HG02884 (cell line): ENCODE data around the gene SORCS3.

Experiments used
- ATAC-seq: cut with Tn5 transposase; IDR thresholded peaks from one replicate; pipeline ENCODE4 v1.9.1; 2021; ENCODE audit warnings: mild to moderate bottlenecking, moderate library complexity; ENCODE audit not compliant: unreplicated experiment

SORCS3 gene

DNA sequence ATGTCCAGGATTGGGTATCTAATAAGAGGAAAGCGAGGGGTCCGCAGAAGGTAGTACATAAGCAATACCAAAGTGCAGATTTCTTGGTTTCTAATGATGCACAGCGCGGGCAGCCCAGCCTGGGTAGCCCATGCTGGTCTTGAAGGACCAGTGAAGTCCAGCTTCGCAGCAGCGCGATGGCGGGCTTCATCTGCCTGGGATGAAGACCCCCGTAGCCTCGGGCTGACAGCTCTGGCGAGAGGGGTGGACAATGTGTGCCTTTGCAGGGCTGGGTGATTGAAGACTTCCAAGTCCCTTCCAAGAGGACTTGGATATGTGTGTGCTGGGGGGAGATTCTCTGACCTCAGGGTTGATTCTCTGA is 2.2 kb downstream of the SORCS3 start:
- no peak for ATAC-seq

DNA sequence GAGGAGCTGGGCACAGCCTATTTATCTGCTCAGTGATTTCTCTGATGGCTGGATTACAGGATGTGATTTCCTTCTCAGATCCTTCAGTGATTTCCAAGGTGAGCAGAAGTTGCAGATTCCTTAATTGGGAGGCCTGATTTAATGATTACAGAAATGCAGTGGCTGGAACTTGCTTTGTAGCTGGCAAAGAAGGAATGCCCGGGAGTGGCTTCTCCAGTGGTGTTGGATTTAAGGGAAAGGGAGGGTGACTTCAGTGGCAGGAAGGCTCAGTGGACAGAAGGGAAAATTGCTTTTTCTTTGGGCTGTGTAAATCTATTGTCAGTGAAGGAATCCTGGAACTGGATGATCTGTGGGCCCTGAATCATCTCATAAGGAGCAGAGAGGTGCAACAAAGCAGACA is 5.1 kb downstream of the SORCS3 start:
- ATAC-seq = no peak

DNA sequence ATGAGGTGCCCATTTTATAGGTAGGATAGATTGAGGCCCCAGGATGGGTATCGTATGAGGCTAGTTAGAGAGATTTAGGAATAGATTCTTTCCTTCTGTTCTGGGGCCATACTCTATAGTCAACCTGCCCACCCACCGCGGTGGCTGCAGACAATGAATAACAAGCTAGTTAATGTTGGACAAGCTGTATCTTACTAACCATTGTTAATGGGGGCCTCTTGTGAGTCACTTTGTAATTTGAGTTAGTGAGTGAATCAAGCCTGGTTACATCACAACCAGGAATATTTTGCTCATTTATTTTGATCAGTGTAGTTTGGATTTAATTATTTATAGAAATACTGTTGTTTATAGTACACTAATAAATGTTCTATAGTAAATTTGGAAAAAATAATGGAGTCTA is 7.3 kb downstream of the SORCS3 start:
- no peak for ATAC-seq

DNA sequence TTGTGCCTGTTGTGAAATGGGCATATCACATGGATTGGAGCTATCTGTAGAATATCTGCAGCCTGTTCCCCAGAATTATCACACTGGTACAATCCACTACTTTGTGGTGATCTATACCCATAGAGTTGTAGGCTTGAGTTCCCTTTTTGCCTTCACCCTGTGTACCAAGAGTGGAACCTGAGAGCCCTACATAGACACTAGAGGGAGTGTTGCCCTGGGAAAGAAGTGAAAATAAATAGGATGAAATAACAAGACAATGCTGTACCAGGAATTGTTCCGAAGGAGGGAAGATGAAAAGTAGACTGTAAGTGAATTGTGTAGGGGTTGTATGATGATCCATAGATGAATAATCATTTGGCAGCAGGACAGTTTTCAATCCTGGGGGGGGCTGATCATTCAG is 9.0 kb downstream of the SORCS3 start:
- ATAC-seq = no peak

DNA sequence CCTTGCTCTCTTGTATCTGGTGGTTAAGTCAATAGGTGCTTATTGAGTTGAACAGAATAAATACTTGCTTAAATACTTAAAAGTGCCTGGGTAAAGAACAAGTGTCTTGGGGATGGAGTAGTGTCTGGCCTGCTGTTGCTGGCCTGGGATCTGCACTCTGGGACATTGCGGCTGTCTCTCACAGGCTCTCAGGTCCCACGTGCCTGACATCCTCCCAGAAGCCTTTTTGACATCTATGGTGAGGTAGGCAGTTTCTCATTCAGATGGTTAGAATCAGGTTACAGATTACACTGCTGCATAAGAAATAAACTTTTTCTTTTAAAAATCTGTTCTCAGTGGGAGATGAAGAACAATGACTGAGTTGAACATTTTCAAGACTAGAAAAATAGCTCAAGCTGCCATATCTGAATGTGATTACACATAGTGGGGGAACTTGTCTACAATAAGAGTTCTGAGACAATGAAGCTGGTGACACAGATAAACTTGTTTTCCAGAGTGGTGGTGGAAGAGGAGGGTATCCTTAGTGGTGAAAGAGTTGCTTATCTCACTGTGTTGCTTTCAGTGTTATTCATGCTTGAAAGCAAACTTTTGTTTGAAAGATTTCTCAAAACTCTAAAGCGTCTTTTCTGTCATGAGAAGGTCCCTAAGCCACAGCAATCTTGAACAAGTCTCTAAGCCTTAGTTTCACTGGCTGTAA is 9.7 kb downstream of the SORCS3 start:
- ATAC-seq = no peak

DNA sequence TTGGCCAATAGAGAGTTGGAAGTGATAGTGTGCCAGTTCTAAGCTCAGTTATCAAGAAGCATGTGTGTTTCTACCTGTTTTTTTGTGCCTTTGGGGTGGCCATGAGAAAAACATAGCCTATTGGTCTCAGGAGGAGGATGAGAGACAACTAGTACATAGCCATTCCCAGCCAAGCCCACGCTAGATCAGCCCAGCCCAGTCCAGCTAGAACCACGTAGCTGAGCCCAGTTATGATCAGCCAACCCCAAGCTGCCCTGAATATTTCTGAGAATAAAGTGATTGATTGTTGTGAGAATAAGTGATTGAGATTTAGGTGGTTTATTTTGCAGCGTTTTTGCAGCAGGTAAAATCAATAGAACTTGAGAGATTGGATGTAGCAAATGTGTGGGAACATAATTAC is 15.9 kb downstream of the SORCS3 start:
- ATAC-seq = no peak

DNA sequence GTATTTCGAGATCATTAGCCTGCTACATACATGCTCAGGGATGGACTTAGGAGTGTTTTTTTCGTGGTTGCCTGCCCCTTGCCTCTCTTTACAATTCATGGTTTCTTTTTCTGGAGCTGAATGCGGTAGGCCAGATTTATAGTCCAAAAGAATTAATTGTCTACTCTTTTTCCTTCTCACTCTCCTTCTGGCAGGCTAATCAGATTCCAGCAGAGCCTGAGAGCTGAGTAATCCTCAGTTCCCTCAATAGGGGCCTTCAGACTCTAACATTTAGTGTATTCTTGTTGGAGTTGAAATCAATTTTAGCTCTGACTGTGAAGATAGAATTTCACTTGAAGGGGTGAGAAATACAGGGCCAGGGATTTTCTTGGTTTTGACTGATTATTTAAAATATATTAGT is 16.4 kb downstream of the SORCS3 start:
- ATAC-seq = no peak

DNA sequence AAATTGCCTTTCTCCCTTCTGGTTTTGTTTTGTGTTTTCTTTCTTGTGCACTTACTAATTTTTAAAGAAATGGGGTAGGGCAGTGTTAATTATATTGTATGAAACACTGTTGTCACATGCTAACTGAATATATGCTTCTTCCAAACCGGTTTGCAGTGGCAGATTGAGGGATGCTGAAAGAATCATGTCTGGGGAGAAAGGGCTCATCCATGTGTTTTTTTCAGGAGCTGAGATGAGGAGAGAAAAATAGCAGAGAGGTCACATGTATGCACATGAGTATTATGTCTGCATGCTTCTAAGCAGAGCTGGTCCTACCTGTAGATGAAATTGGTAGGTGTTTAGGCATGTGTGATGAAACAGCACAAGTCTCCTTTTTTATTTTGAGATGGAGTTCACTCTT is 17.0 kb downstream of the SORCS3 start:
- ATAC-seq = no peak

DNA sequence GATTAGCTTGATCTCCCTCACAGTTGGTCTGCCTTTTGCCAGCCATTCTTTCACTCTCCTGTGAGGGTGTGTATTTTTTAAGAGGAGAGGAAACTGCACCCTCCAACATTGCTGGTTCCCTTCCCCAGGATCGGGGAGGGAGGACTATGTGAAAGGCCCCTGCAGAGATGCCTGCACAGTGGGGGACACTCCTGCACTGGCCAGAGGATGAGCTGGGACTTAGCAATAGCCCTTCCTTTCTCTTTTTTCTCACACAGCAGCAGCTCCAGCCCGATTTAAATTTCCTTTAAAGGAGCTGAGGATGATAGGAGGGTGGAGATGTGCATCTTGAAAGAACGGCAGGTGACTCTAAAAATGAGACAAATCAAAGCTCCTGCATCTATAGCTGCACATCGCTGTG is 18.7 kb downstream of the SORCS3 start:
- no peak for ATAC-seq

DNA sequence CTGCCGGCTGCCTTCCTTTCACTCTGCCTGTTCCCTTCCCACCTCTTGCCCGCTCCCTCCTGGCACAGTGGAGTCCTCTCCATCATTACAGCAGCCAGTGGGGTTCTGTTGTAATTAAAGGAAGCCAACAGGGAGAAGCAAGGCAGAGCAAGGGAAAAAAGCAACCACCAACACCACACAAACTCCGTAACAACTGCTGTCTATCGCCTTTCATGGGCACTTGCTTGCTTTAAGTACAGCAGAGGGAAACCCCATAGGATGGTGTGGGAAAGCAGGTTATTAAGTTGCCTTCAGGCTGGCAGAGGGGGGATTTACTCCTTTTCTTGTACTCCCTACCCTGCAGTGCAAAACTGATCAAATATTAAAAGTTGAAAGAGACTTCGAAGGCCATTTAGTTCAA is 22.0 kb downstream of the SORCS3 start:
- ATAC-seq = no peak

DNA sequence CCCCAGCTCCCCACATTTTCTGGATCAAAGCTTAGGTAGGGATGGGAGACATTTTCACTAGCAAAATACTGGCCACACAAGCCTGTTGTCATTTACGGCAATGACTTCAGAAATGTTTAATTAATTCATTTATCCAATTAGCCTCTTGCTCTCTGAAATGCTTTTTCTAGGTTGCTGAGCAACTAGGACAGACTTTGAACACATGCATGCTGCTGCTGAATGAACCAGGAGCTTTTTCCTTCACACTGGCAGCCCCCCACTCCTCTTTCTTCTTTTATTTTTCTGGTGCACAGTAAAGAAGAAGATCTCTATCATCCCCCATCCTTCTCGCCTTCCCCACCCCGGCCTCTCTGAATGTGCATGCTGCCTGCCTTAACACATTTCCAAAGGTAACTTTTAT is 22.5 kb downstream of the SORCS3 start:
- no peak for ATAC-seq

DNA sequence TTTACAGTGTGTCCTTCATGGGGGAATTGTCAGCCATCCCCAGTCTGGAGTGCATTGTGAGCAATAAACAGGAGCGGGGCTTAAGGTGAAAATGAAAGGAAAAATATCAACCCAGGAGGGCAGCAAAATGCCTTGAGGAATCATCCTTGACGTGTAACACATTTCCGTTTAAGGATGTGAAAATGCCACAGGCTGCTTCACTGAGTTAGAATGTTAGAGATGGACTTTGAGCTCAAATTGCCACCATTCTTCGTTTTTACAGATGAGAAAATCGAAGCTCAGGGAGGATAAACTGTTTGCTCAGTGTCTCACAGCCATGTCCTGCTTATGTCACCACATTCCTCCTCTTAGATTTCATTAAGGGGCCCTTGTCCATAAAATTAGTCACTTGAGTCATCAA is 23.1 kb downstream of the SORCS3 start:
- no peak for ATAC-seq

DNA sequence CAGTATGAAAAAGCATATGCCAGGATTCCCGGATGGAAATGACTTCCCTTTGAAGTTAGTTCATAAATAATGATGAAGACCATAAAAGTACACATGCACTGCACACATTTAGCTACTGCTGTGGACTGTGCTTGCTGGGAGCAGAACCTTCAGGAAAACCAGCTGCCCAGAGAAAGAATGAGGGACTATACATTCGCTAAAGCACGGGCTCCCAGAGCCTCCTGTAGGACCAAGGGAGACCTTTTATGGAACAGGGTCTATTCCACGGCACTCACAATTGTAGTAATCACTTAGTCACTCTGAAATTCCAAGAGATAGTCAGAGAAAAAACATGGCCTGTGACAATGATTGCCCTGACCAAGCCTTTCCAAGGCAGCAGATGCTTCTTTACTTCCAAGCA is 24.1 kb downstream of the SORCS3 start:
- no peak for ATAC-seq

DNA sequence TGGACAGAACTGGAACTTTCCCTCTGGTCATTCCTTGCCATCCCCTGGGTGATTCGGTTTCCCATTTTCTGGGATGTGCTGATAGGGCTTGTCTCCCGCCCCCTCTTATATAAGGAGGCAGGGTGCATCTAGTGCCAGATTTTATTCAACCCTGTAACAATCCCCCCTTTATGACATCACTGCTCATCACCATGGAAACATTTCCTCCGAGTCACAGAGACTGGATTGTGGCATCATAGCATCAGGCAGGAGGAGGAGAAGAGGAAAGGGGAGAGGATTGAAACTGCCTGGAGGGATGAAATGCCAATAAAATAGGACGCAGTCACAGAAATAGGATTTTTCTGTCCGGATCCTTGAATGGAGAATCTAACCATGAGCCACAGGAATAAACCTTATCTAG is 25.0 kb downstream of the SORCS3 start:
- ATAC-seq = no peak

DNA sequence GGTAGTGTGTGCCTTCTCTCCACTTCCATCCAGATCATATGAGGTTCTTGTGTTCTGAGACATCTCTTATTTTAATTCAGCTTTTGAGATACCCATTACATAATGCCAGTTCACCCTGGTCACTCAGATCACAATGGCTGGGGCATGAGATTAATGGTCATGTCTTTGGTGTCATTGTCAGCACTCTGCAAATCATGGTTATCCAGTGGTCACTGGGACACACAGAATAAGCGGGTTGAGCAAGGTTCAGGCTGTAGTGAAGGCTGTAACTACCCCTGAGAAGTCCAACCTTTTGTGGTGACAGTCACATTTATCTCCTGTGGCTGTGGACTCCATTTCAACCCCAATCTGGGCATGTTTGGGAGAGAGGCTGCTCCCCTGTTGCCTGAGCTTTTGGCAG is 35.8 kb downstream of the SORCS3 start:
- no peak for ATAC-seq

DNA sequence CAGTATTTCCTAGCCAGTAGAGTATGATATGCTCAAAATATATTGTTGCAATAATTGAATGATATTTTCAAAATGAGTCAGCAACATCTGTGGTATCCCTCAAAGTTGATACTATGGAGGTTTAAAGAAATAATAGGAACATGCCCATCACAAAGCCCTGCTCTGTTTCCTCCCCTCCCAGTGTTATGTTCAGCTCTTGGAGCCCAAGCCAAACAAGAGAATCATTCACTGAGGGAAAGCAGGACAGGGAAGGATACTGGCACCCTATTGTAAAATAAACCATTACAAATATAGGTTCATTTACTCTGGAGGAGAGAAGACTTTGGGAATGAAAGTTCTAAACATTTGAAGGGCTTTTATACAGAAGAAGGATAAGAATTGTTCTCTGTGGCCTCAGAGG is 37.6 kb downstream of the SORCS3 start:
- ATAC-seq = no peak

DNA sequence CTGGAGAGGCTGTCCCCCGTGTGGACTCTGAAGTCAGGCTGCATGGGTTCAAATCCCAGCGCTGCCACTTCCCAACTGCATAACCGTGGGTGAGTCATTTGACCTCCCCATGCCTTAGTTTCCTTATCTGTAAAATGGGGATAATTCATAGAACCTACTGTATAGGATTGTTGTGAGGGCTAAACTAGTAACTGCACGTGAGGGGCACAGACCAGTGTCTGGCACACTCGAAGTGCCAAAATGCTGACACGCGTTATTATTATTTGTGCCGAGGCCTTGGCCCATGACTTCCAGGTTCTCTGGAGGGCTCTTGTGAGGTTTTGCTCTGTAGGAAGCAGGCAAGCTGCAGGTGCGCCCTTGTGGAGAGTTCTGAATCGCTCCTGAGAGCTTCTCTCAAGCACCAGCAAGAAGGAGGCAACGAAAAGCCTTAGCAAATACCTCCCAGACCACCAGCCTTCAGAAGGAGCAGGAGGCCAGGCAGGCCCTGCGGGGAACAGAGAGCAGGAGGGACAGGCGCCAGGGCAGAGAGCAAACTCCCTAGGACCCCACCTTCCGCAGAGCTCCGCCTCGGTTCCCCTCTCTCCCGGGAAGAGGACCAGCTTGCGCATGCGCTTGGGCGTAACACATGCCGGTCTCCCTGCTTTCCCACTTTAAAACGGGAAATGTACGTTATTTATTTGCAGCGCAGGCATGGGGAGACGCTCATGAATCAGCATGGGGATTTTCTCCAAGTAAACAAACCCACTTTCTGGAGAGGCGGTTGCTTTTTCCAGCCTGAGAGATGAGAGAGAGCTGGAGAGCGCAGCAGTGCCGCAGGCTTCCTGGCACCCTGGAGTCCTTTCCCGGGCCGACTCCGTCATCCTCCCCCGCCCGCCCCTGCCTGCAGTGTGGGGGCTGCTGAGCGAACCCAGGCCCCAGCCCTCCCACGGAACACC is 39.6 kb downstream of the SORCS3 start:
- ATAC-seq = no peak

DNA sequence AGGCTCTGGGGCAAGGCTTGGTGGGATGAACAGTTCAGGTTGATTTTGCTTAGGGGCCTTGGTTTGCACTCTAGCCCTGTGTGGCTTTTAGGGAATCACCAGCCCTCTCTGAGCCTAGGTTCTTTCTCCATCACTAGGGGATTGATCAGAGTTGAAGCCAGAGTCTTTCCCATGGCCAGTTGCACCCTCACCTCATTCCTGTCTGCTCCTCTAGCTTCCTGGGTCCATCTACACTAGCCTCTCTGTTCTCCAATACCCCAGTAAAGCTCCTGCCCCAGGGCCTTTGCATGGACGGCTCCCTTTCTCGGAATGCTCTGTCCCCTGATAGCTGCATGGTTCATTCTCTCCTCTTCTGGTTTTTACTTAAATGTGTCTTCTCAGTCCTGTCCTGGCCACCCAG is 40.4 kb downstream of the SORCS3 start:
- ATAC-seq = no peak

DNA sequence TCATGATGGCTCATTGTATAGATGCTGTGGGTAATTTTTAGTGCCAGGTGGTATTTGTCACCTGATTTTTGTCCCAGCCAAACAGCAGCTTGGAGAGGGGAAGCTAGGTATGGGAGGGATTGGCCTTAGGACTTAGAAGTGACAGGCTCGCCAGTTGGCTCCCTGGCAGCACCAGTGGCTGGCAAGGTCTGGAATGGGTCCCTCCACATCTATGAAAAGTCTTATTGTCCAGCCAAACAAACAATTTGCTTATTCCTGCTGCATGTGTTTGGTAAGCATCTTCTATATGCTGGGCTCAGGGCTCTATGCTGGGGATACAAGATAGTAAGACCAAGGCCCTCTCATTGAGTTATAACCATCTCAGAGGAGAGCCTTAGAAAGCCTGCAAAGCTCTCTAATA is 42.5 kb downstream of the SORCS3 start:
- no peak for ATAC-seq

DNA sequence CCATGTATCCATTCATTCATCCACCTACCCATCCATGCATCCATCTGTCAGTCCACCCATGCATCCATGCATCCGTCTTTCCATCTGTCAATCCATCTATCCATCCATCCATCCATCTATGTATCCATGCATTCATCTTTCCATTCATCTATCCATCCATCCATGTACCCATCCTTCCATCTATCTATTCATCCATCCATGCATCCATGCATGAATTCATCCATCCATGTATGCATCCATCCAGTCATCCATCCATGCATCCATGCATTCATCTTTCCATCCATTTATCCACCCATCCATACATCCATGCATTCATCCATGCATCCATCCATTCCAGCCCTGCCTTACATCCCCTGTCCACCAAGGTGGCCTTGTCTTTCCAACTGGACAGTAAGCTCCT is 45.7 kb downstream of the SORCS3 start:
- ATAC-seq = no peak

DNA sequence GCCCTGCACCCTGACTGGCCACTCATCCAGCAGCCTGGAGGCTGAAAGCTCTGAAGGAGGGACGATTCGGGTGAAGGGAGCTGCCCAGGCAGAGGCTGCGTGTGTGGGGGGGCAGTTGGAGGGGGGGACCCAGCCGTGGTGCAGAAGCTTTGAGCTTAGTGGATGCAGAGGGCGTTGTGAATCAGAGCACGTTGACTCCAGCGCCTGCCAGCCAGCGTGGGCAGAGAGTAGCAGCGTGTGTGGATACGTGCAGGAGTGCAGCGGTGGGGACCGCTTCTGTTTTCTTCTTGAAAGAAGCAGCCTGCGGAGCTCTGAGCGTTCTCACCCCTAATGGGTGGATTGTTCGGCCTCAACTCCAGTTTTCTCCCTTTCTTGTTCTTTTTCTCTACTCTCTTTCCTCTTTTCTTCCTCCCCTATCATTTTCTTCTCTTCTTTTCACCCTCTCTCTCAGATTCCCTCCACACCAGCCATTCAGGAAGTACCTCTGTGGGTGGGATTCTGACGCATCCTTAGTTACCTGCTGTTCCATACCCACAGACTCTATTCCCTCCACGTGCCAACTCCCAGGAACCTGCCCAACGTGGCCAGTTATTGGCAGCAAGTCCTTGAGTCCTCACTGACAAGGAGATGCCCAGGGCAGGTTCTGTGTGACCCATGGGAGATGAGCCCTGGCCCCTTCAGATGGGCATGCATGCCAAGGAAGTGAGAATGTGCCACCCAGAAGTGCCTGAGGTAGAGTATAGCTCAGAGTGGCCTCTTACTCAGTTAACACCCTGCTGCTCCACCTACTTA is 47.4 kb downstream of the SORCS3 start:
- no peak for ATAC-seq

DNA sequence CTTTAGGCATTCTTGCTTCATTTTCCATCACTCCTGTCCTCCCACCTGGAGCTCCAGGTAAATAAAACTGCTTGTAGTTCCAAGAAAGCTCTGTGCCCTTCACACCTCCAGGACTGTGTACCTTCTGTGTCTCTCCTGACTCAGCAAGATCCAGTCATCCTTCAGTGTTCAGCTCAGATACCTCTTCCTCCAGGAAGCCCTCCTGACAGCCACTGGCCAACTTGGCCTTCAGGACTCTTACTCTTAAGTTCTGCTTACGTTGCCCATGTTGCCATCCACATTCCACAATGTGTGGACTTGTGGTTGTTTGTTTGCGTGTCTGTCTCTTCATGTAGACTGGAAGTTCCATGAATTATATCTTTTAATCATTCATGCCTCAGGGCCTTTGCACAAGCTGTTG is 48.0 kb downstream of the SORCS3 start:
- no peak for ATAC-seq
